GM12878 (cell line): ENCODE data around the gene GGA2.

ENCODE experiments used
- EP300 ChIP-seq, 2 experiments: fragments of 150-350 bp in 1 of 2; IDR thresholded peaks; 2 replicates each; pipeline ENCODE4 v1.6.1; 2011 to 2012; ENCODE audit warnings: low read depth in 2 of 2, low read length in 2 of 2, borderline replicate concordance in 1 of 2, improper control_type of control experiment in 1 of 2, inconsistent platforms in 1 of 2; ENCODE audit not compliant: control insufficient read depth in 1 of 2
- IKZF1 ChIP-seq: fragments of 450-650 bp; conservative IDR thresholded peaks from 2 replicates; pipeline ENCODE4 v1.6.1; 2017; ENCODE audit warnings: antibody characterized with exemption, mild to moderate bottlenecking

DNA sequence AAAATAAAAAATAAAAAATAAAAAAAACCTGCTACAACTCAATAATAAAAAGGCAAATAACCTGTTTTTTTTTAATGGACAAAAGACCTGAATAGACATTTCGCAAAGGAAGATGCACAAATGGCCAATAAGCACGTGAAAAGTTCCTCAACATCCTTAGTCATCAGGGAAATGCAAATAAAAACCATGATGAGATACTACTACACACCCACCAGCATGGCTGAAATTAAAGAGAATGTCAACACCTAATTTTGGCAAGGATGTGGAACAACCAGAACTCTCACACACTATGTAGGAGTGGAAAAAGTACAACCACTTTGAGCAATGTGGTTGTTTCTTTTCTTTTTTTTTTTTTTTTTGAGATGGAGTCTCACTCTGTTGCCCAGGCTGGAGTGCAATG, 81.9 kb downstream of the GGA2 start:
- no peak for TF ChIP-seq IKZF1
- no peak for TF ChIP-seq EP300 (IDR thresholded peaks at IDR 0.05; ENCODE audit: borderline replicate concordance in 1 of 2, control insufficient read depth in 1 of 2, low read depth in 2 of 2, low read length in 2 of 2)
